Jurkat, Clone E6-1 (cell line): ENCODE measurements around the gene PITPNM3.

Source experiments
- DNase-seq: peaks from one replicate; pipeline ENCODE4 v3.0.0-alpha.2; 2011; ENCODE audit warnings: low read depth, low spot score
- H3K4me3 ChIP-seq: 2 replicates; pipeline ENCODE4 v1.5.1; 2011; ENCODE audit warnings: mild to moderate bottlenecking, low read length, control low read depth, moderate library complexity

PITPNM3 gene

GRCh38 chr17:6508016-6508415, 48.3 kb downstream of the PITPNM3 start:
- no peak overlapping the region for H3K4me3 ChIP-seq
- no peak for DNase-seq

- DNase-seq, result no peak
- H3K4me3 ChIP-seq, result no peak overlapping the region
Observed at GRCh38 chr17:6507535-6507934, 48.8 kb downstream of the PITPNM3 start.

DNA sequence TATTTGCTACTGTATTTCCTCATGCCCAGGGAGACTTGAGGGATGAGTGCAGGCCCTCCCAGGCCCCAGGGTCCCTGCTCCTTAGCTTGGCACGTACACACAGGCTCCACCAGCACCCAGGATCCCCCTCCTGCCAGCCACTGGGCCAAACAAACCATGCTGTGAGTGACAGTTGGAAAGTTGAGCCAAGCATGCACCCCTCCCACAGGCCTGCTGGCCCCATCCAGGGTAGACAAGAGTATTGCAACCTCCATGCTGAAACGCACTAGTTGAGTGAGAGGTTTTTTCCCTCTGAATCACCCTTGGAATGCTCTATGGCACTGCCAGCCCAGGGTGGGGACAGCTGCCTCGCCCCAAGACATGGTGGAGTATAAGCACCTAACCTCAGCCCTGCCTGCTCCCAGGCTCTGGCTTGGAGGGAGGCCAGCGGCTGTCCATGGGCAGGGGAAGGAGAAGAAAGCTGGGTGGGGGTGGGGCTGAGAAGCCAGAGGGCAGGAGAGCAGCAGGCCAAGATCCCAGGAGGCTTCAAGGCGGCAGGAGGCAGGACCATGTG, 49.6 kb downstream of the PITPNM3 start:
- H3K4me3 ChIP-seq, result no peak overlapping the region
- DNase-seq, result no peak

GRCh38 chr17:6505425-6506142, 50.8 kb downstream of the PITPNM3 start:
- no peak for DNase-seq
- no peak overlapping the region for H3K4me3 ChIP-seq

GRCh38 chr17:6503641-6504195, 52.6 kb downstream of the PITPNM3 start:
- no peak for DNase-seq
- no peak overlapping the region for H3K4me3 ChIP-seq

GRCh38 chr17:6502871-6503509, 53.4 kb downstream of the PITPNM3 start:
- no peak for DNase-seq
- H3K4me3 ChIP-seq, result no peak overlapping the region

GRCh38 chr17:6502142-6502541, 54.2 kb downstream of the PITPNM3 start:
- DNase-seq, result no peak
- no peak overlapping the region for H3K4me3 ChIP-seq

- no peak overlapping the region for H3K4me3 ChIP-seq
- DNase-seq, result no peak
Observed at GRCh38 chr17:6501359-6501758, 55.0 kb downstream of the PITPNM3 start.

- H3K4me3 ChIP-seq, result no peak overlapping the region
- DNase-seq, result no peak
Observed at GRCh38 chr17:6498901-6499540, 57.3 kb downstream of the PITPNM3 start.

DNA sequence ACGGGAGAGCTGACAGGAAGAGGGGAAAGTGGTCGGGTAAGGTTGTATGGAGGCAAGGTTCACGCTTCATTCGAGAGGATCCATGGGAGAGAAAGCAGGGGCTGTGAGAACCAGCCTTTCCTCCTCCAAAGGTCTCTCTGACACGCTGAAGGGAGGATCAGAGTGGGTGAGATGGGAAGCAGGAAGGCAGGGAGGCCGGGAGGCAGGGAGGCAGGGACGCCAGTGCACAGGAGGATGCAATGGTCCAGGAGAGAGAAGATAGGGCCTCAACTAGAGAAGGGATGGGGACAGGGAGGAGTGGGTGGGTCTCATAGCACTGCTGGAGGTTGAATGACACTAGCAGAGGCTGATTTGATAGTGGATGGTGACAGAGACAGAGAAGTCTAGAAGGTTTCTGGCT, 58.0 kb downstream of the PITPNM3 start:
- no peak overlapping the region for H3K4me3 ChIP-seq

DNA sequence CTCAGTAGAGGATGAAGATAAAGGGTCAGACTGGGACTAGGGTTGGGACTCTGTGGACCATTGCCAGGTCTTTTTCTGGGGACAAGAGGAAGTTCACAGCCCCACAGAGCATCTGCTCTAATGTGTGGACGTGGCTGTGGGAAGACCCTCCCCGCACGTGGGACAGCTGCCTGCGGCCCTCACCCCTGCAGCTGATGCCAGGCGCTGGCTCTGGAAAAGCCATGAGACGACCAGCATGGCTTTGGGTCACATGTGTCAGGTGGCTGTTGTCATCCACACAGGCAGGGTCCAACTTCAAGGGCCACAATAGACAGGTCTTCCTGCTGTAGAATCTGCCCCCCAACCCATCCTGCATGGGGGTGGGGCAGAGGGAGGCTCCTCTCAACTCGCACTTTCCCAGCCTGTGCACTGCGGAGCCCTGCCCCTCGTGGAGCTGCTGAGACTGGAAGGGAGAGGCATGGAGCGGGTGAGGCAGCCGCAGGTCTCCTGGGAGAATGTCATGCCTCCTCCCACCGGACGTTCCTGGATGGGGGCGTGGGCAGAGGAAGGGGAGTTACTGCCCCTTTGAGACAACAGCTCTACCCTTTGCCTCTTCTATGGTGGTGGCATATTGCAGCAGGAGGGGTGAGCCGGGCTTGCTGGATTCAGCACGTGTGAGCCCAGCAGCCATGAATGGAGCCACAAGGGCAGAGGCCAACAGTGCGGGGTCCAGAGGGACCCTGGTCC, 58.7 kb downstream of the PITPNM3 start:
- no peak overlapping the region for H3K4me3 ChIP-seq
- DNase-seq, result no peak

More for the DNA sequence above, 58.0 kb downstream of the PITPNM3 start:
- DNase-seq, result no peak

GRCh38 chr17:6496640-6497441, 59.5 kb downstream of the PITPNM3 start:
- no peak overlapping the region for H3K4me3 ChIP-seq
- no peak for DNase-seq

- DNase-seq, result peak; percentile 52
- peak overlapping the region; percentile 15 for H3K4me3 ChIP-seq
Observed at GRCh38 chr17:6496116-6496481, 60.3 kb downstream of the PITPNM3 start.

GRCh38 chr17:6495450-6496115, 60.8 kb downstream of the PITPNM3 start:
- no peak for DNase-seq
- peak overlapping the region; percentile 15 for H3K4me3 ChIP-seq

GRCh38 chr17:6494239-6494941, 62.0 kb downstream of the PITPNM3 start:
- no peak for DNase-seq
- no peak overlapping the region for H3K4me3 ChIP-seq

GRCh38 chr17:6492892-6493674, 63.3 kb downstream of the PITPNM3 start:
- no peak overlapping the region for H3K4me3 ChIP-seq
- peak; percentile 58 for DNase-seq
